Hematopoietic multipotent progenitor cell treated with erythropoietin and hydrocortisone succinate and interleukin-3 and kit ligand, for 6 days (in vitro differentiated cells): ENCODE data around the gene PGGHG.
"Not testable (repeated sequence)": the region's sequence is repeated elsewhere in the genome, so short reads cannot be mapped to it uniquely, and the experiment has no call there.

ENCODE experiments used
- DNase-seq: peaks from one replicate; pipeline ENCODE4 v3.0.0-alpha.2; 2015

Gene PGGHG

DNA sequence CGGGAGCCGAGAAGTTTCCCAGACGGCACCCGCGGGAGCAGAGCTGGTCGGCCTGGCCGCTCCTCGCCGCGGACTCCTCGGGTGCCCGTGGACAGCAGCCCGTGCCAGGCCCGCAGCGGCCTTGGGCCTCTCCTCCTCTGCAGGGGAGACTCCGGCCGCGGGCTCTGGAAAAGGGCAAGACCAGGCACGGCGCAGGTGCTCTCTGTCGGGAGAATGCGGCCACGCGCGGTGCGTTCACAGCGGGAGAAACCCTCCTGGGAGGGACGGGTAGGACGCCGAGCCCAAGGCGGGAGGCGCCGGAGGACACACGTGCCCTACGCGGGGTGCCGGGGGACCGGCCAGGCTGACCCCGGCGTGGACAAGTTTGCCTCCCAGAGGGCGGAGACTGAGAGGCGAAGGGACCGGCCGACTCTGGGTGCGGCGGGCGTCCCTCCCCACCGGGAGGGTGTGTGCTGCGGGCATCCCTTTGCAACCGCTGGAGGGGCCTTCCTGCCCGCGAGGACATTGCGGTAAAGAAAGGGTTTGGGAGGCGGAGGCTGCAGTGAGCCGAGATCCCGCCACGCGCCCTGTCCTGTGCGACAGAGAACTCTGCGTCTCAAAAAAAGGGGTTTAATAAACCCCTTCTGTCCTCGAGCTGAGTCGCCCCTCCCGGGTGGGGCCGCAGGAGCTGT lies 27.2 kb downstream of the PGGHG start:
- no peak for DNase-seq

DNA sequence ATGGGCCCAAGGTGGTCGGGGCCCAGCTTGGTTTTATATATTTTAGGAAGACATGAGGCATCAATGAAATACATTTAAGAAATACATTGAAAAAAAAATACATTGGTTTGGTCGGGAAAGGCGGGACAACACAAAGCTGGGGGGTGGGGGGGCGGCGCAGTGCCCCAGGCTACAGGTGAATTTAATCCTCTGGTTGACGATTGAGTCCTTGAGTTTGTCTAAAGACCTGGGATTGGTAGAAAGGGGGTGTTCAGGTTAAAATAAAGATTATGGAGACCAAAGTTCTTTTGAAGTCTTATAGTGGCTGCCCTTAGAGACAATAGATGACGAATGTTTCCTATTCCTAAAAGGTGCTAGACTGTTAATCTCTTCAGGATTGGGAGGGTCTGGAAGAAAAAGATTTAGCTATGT lies 28.0 kb downstream of the PGGHG start:
- no peak for DNase-seq

DNA sequence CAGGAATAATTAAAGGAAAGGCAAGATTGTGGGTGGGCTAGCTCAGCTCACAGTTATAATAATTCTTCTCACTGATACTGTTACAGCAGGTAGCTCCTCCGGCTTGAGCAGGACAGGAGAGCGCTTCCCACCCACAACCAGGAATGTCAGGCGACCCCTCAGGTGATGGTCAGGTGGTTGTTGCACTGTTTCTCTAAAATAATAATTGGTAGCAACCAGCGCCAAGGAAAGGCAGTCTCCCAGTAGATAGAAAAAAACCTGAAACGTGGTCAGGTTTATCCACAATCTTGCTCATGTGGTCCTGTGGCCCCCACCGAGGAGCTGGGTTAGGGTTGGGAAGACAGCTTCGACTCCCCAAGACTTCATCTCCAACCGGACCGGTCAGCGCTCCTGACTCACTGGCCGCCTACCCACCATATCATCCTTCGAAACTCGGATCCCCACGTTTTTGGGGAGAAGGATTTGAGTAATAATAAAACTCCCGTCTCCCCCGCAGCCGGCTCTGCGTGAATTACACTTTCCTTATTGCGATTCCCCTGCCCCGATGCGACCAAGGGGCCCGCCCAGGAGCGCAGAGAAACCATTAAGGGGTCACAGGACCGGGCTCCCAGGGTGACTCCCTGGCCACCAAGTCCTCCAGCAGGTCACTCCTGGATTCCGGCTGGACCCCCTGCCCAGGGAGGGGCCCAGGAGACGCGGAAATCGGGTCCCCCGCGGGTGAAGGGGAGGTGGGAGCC lies 28.9 kb downstream of the PGGHG start:
- not testable (repeated sequence) for DNase-seq

DNA sequence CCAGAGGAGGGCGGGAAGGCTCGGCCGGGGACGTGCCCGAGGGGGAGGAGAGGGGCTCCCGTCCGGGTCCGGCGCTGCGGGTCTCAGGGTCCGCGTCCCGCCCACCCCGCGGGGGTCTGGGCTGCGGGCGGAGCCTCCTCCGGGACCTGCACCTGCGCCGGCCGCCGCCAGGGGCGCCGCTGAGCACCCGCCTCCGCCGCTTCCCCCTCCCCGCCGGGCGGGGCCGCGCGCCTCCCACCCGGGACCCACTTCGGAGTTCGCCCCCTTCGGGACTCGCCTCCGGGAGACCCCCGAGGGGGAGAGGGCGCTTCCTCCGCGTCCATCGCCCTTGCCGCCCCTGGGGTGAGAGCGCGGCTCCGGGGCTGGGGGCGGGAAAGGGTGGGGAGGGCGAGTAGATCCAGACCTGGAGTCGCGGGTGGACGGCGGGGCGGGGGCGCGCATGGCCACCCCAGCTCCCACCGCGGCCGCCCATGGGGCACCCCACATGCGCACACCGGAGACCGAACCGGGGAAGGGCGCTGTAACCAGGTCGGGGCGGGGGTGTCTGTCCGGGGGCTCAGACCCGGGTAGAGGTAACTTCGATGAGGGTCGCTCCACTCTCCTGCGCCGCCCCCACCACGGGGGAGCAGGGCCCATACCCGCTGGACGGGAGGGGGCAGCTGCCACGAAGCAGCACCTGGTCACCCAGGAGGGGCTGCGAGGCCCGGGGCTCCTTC lies 29.6 kb downstream of the PGGHG start:
- DNase-seq, result not testable (repeated sequence)

DNA sequence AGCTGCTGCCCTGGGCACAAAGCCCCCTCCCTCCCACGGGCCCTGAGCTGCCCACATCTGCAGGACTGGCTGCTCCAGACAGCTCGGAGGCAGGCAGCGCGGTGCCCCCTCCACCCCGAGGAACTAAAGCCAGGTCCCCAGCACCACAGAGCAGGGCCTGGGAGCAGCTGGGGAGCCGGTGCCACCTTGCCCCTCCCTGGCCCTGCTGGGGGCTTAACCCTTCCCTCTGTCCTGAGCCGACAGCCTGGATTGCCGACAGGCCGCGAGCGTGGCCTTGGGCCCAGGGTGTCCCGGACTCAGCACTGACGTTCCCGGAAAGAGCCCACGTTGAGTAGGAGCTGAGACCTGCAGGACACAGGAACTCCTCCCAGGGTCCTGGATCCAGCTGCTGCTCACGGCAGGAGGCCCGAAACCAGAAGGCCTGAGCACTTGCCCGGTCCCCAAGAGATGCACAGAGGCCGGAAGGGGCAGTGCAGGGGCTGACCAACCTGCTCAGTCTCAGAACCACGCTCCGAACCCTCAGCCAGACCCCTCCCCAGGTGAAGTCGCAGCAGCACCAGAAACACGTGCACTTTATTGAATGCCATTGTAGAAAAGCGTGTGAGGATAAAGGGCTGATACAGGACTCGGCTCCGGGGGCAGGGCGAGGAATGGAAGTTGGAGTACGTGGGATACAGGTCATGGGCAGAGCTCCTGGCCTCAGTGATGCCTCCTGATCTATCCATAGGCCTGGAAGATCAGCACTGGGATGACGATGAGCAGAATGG lies 30.4 kb downstream of the PGGHG start:
- not testable (repeated sequence) for DNase-seq

DNA sequence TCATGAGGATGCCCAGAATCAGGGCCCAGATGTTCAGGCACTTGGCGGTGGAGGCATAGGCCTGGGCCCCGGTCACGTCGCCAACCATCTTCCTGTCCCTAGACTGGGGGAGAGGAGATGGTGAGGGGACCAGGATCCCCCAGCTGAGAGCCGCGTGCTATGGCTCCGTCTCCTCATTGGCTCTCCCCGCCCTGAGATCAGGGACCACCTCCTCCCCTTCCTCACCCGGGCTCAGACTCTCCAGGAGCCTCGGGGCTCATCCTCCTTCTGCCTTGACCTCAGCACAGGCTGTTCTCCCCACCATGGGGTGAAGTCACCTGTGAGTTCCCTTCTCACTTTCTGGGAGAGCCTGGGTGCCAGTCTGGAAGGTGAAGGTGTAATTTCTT lies 31.0 kb downstream of the PGGHG start:
- DNase-seq, result not testable (repeated sequence)

DNA sequence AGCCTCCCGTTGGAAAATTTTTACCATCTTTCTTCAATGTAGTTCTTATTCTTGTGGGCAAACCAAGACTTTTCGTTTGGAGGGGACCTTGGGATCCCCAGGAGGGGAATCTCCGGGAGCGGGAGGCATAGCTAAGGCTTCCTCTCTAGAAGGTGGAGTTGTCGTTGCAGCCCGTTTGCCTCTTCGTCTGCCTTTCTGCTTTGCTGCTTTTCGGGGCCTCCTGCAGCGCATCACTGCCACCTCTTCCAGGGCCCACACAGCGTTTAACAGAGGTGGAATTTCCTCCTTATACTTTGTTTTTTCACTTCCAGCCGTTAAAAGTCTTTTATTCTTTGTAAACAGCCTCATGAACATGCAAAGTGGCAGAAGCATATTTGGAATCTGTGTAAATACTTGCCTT lies 35.2 kb downstream of the PGGHG start:
- DNase-seq, result no peak

DNA sequence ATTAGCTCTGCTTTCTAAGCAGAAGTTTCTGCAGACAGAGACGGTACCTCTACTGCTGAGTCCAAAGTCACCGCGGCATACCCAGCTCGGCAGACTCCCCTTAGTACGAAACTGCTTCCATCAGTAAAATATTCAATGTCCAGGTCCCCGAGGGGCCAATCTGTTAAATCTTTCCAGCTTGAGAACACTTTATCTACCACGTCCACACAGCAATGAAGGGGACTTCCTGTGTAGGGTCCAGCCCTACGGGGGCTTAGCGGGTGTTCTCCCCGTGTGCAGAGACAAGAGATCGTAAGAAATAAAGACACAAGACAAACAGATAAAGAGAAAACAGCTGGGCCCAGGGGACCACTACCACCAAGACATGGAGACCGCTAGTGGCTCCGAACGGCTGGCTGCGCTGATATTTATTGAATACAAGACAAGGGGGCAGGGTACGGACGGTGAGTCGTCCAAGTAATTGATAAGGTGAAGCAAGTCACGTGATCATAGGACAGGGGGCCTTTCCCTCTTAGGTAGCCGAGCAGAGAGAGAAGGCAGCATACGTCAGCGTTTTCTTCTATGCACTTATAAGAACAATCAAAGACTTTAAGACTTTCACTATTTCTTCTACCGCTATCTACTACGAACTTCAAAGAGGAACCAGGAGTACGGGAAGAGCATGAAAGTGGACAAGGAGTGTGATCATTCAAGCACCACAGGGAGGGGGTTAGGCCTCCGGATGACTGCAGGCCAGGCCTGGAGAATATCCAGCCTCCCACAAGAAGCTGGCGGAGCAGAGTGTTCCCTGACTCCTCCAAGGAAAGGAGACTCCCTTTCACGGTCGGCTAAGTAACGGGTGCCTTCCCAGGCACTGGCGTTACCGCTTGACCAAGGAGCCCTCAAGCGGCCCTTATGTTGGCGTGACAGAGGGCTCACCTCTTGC lies 35.9 kb downstream of the PGGHG start:
- not testable (repeated sequence) for DNase-seq

DNA sequence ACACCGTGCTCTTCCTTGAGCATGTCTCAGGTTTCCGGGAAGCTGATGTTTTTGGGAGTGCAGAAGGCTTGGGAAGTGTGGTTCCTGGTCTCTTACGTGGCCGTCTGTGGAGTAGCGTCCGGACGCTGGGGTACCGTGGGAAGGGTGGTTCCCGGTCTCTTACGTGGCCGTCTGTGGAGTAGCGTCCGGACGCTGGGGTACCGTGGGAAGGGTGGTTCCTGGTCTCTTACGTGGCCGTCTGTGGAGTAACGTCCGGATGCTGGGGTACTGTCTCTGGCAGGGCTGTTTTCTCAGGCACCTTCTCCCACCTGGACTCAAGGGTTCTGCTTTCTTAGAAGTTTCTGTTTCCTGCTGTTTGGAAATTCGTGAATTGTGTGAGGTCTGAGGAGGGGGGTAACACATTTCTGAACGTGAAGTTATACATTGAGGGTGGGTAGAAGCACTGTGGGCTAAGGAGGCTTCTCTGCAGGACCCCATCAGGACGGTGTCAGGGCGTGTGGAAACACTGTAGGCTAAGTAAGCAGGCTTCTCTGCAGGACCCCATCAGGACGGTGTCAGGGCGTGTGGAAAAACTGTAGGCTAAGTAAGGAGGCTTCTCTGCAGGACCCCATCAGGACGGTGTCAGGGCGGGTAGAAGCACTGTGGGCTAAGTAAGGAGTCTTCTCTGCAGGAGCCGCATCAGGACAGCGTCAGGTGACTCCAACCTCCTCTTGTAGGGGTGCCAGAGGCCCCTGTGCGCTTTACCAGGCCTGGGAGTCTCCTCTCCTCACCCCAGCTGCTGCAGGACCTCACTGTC lies 37.1 kb downstream of the PGGHG start:
- no peak for DNase-seq

DNA sequence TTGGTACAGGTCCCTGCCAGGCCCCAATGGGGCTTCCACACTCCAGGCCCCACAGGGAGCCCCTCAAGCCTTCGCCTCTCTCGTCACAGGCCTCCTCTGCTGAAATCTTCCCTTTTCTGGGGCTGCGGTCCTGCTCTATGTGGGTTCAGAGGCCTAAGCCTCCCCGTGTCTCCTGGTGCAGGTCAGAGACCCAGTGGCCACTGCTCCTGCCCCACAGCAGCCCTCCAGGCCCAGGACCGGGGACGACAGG lies 37.6 kb downstream of the PGGHG start:
- DNase-seq, result no peak

DNA sequence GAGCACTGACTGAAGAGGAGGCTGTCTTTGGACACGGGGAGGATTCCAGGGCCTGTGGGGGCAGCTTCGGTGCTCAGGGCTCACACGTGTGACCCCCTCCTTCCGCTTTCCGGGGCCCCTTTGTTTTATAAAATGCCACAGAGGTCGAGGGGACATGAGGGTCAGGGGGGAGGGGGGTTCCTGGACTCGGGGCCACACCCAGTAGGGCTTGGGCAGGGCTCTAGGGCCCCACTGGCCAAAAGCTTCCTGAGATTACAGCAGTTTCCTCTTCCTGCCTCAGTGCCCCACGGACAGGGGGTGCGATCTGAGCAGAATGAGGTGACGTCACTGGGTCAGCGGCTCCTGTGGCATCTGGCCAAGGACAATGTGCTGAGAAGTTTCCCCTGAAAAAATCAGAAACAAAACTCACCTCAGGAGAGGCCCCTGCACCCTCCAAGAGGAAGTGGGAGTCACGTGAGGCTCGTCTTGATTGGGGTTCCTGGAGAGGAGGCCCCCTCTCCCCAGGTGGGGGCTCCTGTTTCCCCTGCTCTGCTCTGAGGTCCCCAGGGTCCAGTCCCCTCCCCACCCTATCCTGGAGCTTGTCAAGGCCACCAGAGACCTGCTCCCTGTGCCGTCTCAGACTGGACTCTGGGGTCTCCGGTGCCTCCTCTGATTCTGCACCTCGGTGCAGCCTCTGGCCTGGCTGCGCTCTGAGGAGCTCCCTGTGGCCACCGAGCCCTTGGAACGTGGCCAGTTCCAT lies 38.1 kb downstream of the PGGHG start:
- DNase-seq, result peak; percentile 76

DNA sequence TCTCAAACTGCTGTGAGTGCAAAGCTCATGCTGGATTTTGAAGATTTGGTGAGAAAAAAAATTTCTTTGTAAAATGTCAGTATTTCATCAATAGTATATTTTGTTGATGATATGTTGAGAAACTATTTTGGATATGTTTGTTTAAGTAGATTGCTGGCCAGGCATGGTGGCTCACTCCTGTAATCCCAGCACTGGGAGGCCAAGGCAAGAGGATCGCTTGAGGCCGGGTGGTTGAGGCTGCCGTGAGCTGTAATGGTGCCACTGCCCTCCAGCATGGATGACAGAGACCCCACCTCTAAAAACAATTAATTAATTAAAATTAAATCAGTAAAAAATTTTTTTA lies 38.6 kb downstream of the PGGHG start:
- no peak for DNase-seq

DNA sequence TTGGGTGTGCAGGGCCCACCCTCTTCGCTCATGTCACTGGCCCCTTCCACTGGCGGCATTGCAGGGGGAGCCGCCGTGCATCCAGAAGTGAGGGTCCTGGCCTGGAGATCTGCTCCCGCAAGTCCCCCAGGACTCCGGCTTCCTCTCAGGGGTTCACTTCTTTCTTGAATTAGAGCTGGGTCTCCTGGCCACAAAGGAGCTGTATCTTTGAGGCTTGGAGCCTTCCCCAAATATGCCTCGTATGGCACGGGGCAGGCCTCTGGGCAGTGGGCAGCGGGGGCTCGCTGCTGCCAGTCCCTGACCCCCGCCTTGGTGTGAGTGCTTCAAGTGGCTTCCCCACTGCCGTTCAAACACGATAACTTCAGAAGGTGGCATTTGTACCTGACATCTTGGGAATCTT lies 39.1 kb downstream of the PGGHG start:
- no peak for DNase-seq

DNA sequence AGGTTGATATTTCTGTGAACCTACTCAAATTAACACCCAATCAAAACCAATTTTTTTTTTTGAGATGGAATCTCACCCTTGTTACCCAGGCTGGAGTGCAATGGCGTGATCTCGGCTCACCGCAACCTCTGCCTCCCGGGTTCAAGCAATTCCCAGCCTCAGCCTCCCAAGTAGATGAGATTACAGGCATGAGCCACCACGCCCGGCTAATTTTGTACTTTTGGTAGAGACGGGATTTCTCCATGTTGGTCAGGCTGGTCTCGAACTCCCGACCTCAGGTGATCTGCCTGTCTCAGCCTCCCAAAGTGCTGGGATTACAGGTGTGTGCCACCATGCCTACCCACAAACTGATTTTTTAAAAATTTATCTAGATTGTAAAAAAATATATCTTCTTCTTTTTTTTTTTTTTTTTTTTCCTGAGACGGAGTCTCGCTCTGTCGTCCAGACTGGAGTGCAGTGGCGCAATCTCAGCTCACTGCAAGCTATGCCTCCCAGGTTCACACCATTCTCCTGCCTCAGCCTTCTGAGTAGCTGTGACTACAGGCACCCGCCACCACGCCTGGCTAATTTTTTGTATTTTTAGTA lies 39.7 kb downstream of the PGGHG start:
- DNase-seq, result not testable (repeated sequence)

DNA sequence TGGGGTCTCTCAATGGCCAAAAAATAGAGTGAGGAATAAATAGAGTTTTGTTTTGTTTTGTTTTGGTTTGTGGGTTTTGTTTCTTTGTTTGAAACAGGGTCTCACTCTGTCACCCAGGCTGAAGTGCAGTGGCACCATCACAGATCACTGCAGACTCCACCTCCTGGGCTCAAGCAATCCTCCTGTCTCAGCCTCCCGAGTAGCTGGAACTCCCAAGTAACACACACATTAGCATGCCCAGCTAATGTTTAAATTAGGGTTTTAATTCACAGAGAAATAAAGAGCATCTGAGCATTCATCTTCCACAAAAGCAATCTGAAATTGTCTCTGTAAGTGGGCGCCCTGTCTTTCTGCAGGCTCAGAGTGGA lies 40.9 kb downstream of the PGGHG start:
- no peak for DNase-seq

DNA sequence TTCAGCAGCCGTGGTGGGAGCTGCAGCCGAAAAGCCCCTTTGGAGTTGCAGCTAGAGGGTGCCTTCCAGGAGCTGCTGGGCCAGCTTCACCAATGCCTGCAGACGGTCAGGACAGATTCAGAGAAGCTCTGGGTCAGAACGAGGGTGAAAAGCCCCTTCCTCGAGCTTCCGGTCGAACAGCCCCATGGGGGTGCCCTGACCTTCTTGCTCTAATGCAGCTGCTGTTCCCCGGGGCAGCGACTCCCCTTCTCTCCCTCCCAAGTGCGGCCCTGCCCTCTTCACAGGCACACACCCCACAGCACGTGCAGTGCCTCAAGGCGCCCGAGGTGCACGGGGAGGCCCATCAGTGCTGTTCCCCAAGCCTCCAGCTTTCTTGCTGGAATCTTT lies 41.4 kb downstream of the PGGHG start:
- DNase-seq, result no peak

DNA sequence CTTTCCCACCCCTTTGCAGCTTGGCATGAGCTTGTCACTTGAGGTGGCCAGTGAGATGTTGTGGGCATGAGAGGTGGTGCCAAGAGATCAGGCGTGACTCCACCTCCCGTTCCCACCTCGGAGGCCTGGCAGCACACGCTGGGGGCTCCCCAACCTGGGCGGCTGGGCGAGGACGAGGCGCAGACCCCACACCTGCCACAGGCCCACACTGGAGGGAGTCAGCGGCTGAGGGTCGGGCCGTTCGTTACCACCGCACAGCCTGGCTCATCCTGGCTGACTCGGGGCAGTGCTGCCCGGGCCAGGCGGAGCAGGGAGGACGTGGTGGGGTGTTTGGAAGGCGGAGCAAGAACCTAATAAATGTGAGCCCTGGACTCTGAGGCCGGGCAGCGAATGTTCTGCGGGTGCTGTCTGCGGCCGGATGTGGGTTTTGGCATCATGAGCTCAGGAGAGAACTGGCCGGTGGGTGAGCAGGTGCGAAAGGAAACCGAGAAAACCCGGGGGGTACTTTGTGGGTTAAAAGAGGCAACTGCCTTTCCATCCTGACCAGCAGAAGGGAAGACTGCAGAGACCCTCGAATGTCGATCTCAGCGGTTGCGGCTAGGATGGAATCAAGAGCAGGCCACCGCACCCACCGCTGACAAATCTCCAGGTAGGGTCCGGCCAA lies 41.9 kb downstream of the PGGHG start:
- DNase-seq, result no peak

DNA sequence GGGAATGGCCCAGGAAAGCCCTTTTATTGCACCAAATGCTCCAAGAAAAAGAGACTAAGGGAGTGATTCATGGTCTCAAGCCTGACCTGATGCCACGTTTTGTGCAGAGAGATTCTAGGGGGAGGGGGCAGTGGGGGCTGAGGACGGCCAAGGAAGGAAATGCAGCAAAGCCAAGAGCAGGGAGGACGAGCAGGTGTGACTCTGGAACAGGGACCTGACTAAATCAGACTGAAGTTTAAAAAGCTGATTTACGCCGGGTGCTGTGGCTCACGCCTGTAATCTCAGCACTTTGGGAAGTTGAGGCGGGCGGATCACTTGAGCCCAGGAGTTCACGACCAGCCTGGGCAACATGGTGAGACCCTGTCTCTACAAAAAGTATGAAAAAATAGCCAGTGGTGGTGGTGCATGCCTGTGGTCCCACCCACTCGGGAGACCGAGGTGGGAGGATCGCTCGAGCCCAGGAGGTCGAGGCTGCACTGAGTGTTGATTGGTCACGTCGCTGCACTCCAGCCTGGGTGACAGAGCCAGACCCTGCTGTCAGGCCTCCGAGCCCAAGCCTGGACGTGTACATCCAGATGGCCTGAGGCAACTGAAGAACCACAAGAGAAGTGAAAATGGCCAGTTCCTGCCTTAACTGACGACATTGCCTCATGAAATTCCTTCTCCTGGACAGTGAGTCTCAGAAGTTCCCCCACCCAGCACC lies 42.6 kb downstream of the PGGHG start:
- no peak for DNase-seq
